Activated naive CD8-positive, alpha-beta T cell (primary cell): ENCODE results near the gene SLC16A1.

ENCODE experiments used
- H3K27ac Mint-ChIP-seq: one replicate; pipeline ENCODE4 v1.8.0; 2021; ENCODE audit warnings: mixed read lengths
- H3K27me3 Mint-ChIP-seq: one replicate; pipeline ENCODE4 v1.8.0; 2021; ENCODE audit warnings: mixed read lengths
- H3K36me3 Mint-ChIP-seq: one replicate; pipeline ENCODE4 v1.8.0; 2021; ENCODE audit warnings: mixed read lengths
- H3K4me1 Mint-ChIP-seq: one replicate; pipeline ENCODE4 v1.8.0; 2021; ENCODE audit warnings: low read depth, mixed read lengths
- H3K4me3 Mint-ChIP-seq: one replicate; pipeline ENCODE4 v1.8.0; 2021; ENCODE audit warnings: mild to moderate bottlenecking, mixed read lengths
- H3K9me3 Mint-ChIP-seq: one replicate; pipeline ENCODE4 v1.8.0; 2021; ENCODE audit warnings: low read depth, mixed read lengths

The SLC16A1 gene

GRCh38 chr1:112866151-112866550 lies 89.8 kb downstream of the SLC16A1 start:
- no peak overlapping the region for H3K4me3 Mint-ChIP-seq
- no peaks in the 10 kb centered on the region for H3K27me3 Mint-ChIP-seq
- H3K27ac Mint-ChIP-seq: no peak overlapping the region
- H3K9me3 Mint-ChIP-seq: no peaks in the 10 kb centered on the region
- no peaks in the 10 kb centered on the region for H3K36me3 Mint-ChIP-seq
- H3K4me1 Mint-ChIP-seq: peaks cover 3% of the 10 kb centered on the region

GRCh38 chr1:112862753-112863426 lies 93.1 kb downstream of the SLC16A1 start:
- peaks cover 3% of the 10 kb centered on the region for H3K4me1 Mint-ChIP-seq
- H3K36me3 Mint-ChIP-seq: no peaks in the 10 kb centered on the region
- H3K27me3 Mint-ChIP-seq: peaks cover under 1% of the 10 kb centered on the region
- H3K4me3 Mint-ChIP-seq: no peak overlapping the region
- no peaks in the 10 kb centered on the region for H3K9me3 Mint-ChIP-seq
- no peak overlapping the region for H3K27ac Mint-ChIP-seq
